Stimulated activated CD8-positive, alpha-beta memory T cell treated with anti-CD3 and anti-CD28 coated beads, Interleukin-7, amount 100 ng/mL, for 1 hour (primary cell): ENCODE data around the gene PPP1R13B.

Source experiments
- DNase-seq, 2 donors: peaks; one replicate each; pipeline ENCODE4 v3.0.0-alpha.2; 2020; ENCODE audit warnings: low read depth in 2 of 2

Gene PPP1R13B

DNA sequence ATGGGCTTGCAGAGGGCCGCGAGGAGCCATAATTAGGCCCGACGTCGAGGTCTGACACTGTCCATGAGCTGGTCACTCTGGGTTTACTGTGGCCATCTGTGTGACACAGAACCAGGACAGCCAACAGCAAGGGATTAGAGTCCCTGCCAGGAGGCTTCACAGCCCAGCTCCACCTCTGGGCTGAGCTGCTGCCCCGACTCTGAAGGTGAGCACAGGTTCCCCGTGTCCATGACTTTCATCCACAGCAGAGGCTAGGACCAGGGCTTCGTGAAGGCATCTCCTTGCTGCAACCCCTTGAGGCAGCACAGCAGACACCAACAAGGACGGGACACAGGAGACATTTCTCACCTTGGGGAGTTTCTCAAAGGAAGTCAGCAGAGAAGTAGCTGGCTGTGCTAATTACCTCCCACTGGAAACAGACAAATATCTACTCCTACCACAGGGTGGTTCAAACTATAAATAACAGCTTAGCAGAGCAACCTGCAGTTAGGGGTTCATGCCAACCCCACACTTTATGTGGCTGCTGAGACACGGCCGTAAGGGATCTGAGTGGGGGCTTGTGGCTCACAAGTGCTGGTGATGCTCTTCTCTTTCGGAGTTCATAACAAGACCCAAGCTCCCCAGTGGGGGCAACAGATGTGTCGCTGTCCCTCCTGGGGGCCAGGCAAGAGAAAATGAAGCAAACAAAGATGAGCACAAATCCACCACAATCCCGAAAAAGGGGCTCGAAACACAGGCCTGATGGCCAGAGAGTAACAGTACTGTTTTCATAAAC lies 102.6 kb downstream of the PPP1R13B start:
- DNase-seq: no peak

DNA sequence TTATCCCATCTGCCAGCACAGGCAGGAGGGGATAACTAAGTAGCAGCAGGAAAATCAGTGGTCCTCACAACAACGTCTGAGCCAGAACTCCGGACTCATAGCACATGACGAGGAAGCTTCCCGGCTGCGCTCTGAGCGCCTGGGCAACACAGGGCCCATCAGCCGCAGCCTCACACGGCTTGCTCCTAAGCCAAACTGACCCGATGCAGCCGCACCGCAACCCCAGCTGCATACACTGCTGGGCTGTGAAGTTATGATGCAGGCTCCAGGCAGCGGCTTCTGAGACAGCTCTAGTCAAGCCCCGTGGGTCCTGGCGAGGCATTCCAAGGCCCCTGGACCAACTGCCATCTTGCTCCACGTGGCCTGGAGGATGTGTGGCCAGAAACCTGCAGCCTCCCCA lies 103.7 kb downstream of the PPP1R13B start:
- DNase-seq: no peak

DNA sequence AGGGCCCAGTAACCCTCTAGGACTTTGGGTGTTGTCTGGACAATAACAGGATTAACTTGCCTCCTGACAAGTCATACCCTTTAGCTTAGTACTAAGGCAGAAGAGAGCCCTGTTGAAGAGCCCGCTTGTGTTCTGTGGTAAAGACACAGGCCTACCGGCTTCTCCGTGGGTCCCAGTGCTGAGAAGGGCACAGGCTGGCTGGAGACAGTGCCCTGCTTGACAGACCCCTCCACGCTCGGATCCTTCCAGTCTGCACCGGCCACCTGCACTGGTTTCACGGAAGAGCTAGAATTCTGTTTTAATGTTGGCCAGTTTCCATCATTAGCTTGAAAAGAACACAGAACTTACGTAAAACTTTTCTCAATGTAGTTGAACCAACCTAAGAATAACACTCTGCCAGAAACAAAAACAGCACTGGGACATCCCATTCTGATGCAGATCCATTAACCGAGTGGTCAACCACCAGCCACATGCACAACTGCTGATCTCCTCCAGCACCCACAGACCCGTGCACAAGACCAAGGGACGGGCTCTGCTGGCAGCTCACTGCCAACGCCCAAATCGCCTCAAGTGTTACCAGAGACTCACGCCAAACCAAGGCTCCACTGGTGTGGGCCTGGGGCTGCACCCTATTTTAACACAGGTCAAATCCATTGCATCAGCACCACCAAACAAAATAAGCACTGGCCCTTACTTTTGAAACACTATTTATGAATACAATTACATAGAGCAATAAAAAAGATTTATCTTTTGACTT lies 104.7 kb downstream of the PPP1R13B start:
- DNase-seq: no peak

DNA sequence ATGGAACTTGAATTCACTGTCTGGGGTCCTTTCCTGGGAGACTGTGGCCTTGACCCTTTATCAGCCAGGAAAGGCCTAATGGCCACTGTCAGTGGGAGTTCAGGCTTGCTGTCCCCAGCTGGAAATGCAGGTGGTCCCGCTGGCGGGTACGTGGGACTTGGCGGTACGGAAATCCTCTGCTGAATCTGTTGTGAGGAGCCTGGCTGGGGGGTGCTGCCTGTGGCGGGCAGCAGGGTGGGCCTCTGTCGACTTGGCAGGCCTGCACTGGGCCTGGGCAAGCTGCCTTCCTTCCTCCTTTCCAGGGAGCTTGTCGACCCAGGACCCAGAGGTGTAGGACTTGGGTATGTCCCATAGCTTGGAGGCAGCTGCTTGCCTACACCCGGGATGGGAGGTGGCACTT lies 105.5 kb downstream of the PPP1R13B start:
- DNase-seq: no peak

DNA sequence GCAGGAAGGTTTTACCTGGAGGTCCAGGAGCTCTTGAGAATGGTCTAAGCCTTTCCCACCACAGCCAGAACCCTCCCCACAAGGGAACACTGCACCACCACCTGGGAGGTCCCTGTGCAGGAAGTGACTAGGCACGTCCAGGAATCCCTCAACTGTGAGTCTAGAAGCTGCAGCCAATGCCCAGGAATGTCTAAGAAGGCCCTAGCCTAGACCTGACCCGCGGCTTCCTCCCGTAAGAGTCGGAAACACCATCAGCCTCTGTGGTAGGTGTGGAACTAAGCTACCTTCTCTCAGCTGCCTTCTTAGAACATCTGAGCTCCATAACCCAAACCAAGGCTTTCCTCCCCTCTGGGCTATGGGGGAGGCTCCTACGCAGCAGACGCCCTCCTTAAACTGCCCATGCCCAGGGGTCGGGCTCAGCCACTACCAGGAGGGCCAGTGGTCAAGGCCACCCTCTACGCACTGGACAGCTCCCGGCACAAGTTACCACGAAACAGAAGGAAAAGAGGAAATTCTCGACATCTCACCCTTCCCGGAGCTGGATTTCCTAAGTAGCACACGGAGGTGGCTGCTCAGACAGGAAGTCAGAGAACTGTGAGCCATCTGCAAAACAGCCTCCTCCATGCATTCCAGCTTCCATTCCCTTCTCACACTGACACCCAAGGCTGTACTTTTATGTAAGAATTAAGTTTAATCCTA lies 106.2 kb downstream of the PPP1R13B start:
- DNase-seq: no peak

DNA sequence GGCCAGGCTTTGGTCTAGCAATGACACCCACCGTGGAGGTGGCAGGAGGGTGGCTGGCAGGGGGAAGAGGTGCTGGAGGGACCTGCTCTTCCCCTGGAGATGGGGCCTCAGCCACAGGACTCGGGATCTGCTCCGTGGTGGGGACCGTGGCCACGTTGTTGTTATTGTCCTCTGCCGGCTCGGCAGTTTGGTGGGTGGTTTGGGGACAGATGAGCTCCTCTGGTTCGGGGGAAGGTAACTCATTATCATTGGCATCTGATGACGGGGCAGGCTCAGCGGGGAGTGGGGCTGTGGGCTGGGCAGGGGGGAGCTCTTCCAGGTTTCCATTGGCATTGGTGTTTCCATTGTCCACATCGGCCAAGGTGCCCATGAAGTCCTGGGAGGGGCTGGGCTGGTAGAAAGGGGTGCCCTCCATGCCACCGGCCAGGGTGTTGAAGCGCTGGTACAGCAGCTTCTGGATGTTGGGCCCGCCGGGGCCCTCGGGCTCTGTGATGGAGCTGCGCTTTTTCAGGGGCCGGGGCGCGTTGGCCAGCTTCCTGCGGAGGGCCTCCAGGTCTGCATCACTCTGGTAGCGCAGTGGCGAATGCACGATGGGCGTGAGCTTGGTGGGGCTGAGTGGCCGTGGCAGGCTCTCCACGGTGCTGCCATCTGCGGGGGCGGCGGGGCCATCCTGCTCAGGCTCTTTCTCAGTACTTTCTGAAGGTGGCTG lies 107.4 kb downstream of the PPP1R13B start:
- DNase-seq: no peak

DNA sequence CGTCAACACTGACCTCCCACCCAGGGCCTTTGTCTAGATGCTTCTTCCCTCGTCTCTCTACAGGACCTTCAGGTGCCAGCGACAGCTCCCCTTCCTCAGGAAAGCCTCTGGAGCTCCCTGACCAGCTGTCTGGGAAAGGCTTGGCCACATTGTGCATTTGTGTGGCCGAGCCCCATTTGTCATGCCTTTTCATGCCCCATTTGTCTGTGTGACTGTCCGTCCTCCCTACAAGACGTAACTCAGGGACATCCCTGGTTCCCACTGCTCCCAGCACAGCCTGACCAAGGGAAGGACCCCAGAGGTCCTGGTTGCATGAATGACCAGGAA lies 107.9 kb downstream of the PPP1R13B start:
- DNase-seq: no peak

DNA sequence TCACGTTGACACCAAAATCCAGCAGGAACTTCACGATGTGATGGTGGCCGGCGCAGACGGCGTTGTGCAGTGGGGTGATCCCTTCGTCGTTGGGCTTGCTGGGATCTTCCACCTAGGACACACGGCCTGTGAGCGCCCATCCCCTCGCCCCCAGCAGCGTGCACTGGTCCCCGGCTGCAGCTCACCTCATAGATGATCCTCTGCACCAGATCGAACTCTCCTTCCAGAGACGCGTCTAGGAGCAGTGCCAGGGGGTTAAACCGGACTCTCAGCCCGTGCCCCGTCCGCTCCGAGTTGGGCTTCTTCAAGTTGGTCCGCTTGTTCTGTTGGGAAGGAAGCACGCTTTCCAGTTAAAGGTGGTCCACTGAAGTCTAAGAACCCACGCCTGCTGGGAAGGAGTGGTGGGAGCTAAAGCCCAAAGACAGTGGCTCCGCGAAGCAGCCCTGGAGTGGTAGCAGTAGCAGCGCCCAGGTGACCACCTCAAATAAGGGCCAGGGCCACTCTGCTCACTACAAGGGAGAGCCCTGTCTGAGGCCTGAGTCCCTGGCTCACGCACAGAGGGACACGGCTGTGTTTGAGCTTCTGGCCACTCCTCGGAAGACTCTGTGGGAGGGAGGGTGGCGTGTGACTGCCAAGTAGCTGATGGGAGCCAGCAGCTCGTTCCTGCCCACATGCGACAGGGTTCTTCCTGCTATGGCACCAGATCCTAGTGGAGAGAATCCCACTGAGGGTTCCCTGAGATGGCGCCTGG lies 108.5 kb downstream of the PPP1R13B start:
- no peak for DNase-seq

DNA sequence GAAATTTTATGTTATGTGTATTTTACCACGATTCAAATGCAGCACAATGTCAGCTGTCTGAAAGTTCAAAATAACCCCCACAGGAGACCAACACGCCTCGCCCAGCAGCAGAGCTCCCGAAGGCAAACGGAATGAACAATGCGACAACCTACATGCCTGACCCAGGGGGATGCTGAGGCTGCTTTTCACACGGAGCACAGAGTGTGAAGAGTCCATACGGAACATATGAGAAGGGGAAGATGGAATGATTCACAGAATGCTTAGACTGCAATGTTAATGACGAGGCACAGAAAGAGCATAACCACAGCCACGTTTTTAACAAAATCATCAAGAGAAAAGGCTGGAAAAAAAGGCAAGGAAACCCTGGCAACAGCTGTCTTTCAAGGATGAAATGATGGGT lies 109.2 kb downstream of the PPP1R13B start:
- no peak for DNase-seq

DNA sequence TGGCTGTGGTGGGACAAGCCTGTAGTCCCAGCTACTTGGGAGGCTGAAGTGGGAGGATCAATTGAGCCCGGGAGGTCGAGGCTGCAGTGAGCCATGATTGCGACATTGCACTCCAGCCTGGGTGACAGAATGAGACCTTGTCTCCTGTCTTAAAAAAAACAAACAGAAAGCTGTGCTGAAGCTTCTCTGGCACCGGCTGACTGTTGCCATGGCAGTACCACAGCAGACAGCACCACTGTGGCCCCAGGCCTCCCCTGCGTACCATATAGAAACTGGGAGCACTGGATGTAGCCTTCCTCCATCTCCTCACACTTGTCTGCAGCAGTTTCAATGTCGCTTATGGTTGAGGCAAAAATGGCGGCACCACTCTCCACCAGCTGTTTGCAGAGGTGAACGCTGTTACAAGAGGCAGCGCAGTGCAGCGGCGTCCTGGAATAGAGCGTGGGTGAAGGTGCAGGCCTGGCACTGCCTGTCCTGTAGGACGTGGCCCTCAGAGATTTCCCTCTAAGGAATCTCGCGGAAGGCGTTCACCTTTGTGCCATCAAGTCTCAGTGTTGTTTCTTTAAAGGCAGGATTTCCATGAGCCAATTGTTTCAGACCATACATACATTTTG lies 109.8 kb downstream of the PPP1R13B start:
- DNase-seq: no peak

DNA sequence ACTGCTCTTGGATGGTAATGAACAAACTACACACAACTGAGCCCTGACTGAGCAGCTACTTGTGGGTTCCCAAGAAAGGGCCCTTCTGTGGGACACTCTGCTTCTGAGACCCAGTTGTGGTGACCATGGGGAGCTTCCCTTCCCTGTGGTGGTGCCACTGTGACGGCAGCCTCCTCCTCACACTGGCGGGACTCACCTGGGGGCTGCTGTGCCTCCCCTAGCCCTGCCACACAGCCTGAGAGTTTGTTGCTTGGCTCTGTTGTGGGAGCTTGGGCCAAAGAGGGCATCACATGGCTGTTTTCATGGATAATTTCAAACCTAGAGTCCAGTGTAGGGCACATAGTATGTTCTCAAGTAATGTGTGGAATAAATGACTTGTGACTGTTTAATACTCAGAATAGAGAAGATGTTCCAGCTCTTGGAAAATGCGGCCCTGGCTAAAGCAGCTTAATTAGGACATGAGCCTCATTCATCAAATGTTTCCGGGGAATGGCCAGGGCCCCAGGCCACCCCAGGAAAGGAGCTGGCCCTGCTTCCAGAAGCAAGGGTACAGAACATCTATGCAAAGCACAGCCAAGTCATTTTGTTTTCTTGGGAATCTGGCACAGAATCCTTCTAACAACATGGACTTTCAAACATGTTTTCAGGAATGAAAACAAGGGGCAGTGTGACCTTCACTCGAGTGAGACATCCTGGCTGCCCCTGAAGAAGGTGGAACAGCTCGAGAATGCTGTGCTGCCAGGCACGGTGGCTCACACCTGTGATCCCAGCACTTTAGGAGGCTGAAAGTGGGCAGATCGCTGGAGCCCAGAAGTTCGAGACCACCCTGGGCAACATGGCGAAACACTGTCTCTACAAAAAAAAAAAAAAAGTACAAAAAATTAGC lies 110.6 kb downstream of the PPP1R13B start:
- DNase-seq: no peak

DNA sequence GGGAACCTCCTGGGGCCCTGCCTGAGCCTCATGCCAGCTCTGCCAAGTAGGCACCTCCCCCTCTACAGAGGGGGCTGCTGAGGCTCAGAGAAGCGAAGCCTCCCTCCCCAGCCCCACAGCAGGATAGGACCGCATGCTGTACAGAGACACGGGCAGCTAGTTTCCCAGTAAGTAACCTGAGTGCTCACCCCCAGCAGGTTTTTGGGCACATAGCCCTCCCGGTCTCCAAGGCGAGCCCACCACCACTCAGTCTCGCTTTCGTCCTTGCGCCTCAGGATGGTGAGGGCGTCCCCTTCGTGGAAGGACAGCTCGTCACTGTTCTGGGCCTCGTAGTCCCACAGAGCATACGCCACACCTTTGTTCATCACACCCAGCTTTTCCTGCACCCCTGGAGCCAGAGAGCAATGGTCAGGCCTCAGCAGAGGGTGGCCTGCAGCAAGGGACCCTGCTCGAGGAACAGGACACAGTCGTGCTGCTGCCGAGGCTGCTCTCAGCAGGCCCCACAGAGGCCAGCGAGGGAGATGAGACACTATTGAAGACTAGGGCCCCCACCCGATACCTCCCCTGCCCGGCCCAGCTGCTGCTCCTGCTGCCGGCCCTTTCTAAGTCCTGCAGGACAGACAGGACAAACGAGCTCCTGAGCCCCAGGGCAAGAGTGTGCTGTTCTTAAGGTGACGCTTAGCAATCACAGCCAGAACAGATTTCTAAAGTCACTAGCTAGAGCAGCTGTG lies 111.4 kb downstream of the PPP1R13B start:
- DNase-seq: no peak

DNA sequence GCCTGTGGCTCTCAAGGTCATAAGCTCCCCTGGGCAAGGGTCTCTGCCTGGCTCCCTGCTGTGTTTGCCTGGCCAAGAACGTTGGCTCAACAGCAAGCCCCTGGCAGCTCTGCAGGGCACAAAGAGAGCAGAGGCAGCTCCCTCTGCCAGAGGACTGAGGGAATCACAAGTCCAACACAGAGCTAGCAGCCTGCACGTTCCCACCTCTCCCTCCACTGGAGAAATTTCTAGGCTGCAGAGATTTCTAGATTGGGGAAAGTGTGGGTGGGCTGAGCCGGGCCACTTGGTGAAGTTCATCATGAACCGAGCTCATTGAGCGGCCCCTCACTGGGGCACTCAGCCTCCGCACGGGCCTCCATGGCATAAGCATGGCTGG lies 111.9 kb downstream of the PPP1R13B start:
- DNase-seq: no peak

DNA sequence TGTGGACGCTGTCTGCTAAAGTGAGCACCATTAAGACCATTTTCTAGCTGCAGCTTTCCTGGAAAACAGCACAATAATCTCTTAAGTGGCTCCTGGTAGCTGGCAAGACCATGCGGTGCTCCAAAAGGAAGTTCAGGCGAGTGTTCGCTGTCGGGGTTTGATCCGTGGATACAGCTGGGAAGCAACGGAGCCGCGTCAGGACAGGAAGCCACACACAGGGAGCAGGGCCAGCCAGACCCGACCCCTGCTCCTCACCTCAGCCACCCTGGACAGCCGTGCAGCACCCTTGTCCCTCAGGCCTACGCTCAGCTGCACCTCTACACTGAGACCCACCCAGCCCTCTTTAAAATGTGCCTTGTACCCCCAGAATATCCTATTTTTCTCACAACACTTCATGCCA lies 112.4 kb downstream of the PPP1R13B start:
- no peak for DNase-seq

DNA sequence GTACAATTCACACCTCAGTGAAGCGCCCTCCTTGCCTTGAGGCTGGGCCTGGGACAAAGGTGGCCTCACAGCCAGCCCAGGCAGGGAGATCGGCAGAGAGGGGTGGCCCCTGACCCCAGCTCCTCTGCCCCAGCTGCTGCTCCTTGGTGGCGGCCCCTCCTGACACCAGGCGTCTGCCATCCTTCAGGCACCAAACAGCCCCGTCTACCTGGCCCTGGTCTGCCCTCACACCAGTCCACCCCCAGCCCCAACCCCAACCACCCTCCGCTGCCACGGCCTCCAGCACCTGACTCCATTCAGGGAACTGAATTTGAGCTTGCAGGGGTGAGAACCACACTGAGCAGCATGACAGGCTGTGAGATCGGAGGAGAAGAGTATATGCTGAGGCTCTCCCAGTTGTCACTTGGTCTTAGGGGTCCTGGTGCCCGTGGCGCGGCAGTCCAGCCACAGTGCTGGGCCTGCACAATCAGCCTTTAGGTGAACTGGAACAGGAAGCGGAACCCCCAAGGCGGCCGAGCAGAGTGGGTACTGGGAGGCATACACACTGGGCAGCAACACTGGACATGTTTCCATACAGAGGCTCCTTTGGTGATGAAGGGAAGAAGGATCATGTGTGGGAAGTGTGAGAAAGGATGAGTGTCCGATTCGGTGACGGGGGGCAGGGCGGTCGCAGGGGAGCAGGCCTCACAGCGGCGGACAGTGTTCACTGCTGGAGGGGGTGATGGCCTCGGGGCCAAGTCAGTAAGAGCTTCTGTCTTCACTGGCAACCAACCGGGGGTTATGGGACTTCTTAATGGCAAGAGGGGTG lies 113.1 kb downstream of the PPP1R13B start:
- DNase-seq: no peak

DNA sequence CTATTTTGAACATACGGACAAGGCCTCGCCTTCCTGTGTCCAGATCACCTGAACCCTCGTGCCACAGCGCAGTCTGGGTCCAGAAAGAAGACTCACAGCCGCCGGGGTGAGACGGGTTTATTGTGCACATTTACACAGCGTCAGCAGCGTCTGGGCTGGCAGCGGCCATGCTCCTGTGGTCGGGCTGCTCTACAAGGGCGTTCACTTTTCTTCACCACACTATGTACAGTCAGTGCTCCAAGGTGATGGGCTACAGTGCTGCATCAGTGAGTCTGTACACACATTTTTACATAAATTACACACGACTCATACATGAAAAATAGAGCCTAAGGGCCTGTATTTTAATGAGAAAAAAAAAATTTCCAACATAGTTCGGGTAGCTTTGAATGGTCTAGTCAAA lies 113.7 kb downstream of the PPP1R13B start:
- no peak for DNase-seq

DNA sequence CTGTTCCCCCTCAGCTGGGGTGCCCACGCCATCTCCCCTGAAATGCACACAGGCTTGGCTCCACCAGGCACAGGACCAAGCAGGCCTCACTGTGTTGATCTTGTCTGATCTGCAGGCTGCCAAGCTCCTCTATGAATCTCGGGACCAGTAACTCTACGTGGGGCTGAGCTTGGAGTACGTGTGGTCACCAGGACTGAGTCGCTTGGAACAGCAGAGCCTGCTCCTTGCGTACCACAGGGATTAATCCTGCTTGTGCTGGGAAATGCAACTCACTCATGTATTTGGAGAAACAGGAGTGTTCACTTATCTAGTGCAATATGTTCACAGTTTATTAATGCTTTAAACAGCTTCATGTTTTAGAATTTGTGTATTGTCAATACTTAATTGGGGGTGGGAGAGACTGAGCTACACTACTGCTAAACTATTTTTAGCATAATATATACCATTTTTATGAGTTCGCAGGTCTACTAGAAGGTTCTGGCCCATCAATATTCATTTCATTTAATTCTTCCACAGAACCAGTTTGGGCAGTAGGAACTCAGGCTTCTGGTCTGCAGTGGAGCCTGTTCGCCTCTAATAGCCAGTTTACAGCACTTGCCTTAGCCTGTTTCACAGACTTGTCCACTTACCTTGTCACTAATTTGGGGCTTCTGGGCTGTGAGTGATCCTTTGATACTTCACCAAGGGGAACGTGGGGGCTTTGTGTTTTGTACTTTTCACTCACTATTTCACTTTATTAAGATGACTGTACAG lies 114.3 kb downstream of the PPP1R13B start:
- no peak for DNase-seq
